Sigmoid colon (tissue), 7 donors: Measurements from ENCODE around the gene ANP32A. TPM values are rescaled to one million over a fixed set of nuclear protein-coding genes. Genes with fewer than 3 reads are reported as not detected.

Experiments
- DNase-seq: peaks from one replicate; pipeline ENCODE4 v3.0.0-alpha.2; 2019
- H3K27ac ChIP-seq, 4 donors: fragments of 200-600 bp; sonication (generic); one replicate each; pipeline ENCODE4 v1.5.1; 2016 to 2019; ENCODE audit warnings: mild to moderate bottlenecking in 1 of 4
- H3K27me3 ChIP-seq, 3 donors: fragments of 200-600 bp; sonication (generic); one replicate each; pipeline ENCODE4 v1.5.1; 2019; ENCODE audit warnings: mild to moderate bottlenecking in 1 of 3
- H3K36me3 ChIP-seq, 4 donors: fragments of 200-600 bp; sonication (generic); one replicate each; pipeline ENCODE4 v1.5.1; 2016 to 2019
- H3K4me1 ChIP-seq, 4 donors: fragments of 200-600 bp; sonication (generic); one replicate each; pipeline ENCODE4 v1.5.1; 2017 to 2019
- H3K4me3 ChIP-seq, 4 donors: fragments of 200-600 bp; sonication (generic); one replicate each; pipeline ENCODE4 v1.5.1; 2017 to 2019; ENCODE audit warnings: mild to moderate bottlenecking in 2 of 4, moderate library complexity in 1 of 4
- H3K9me3 ChIP-seq, 4 donors: fragments of 200-600 bp in 3 of 4; sonication (generic) in 3 of 4; one replicate each; pipeline versions ENCODE4 v1.5.1 to v1.6.1; 2013 to 2019
- CTCF ChIP-seq, 4 experiments: fragments of 450-650 bp in 3 of 4; fragments of 200-600 bp in 1 of 4; IDR thresholded peaks; one replicate each; pipeline ENCODE4 v1.5.1; 2016 to 2019; ENCODE audit warnings: antibody characterized with exemption in 4 of 4, mild to moderate bottlenecking in 3 of 4, moderate library complexity in 2 of 4
- EP300 ChIP-seq, 4 donors: sonication (generic); formaldehyde crosslinking; IDR thresholded peaks; one replicate each; pipeline ENCODE4 v1.6.1; 2017; ENCODE audit warnings: antibody characterized with exemption in 4 of 4
- POLR2A ChIP-seq, 2 donors: fragments of 450-650 bp; IDR thresholded peaks; one replicate each; pipeline ENCODE4 v1.6.1; 2016; ENCODE audit warnings: antibody characterized with exemption in 2 of 2, mild to moderate bottlenecking in 2 of 2, moderate library complexity in 2 of 2
- POLR2AphosphoS5 ChIP-seq, 4 donors: sonication (generic); formaldehyde crosslinking; IDR thresholded peaks; one replicate each; pipeline ENCODE4 v1.6.1; 2017; ENCODE audit warnings: antibody characterized with exemption in 4 of 4
- WGBS, 2 donors: extraction: QIAGEN DNeasy Blood & Tissue Kit; methylation state at CpG; one replicate each; pipeline ENCODE4 v1.1.7; 2013; 5-methylcytosine and 5-hydroxymethylcytosine counted together
- intact Hi-C: fragments of 100-400 bp; cut with DNase I; formaldehyde crosslinking; loops from one replicate; pipeline ENCODE4 v1.15.1; 2023
- polyA plus RNA-seq, 3 donors: library from polyadenylated mRNA; stranded (reverse); fragments of 200-250 nt; gene quantifications; one replicate each; pipeline ENCODE4 v1.2.3, GENCODE V29; 2013
- total RNA-seq, 4 donors: library from RNA; depleted of rRNA; stranded (reverse); fragments of >200 nt; gene quantifications; one replicate each; pipeline ENCODE4 v1.1.0, GENCODE V29; 2016
- donor health status: healthy with polysubstance abuse.
- donor health status: Bipolar disorder and iron deficiency.
- donor health status: healthy.

The ANP32A gene
- total and polyA plus RNA-seq, 7 donors: 37.6 to 152 (median 67.3) TPM

DNA sequence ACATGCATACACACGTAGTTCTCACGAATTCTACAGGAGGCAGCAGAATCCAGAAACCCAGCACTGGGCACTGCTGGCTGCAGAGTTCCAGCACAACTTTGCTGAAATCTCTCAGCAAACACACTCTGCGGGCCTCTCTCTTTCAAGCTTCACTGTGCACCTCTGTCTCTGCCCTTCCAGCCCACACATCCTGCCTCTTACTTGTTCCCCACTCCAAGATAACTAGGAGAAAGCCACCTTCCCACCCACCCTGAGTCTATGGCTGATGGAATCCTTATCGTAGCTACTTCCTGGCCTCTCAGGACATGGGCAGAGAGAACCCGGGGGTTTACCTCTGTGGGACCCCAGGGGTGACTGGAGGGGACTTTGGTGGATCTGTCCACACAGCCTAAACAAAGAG, 11.9 kb downstream of the ANP32A start:
- intact Hi-C loops: no loop called here
- no peak for TF ChIP-seq POLR2AphosphoS5 (IDR thresholded peaks at IDR 0.05)
- TF ChIP-seq EP300 (IDR thresholded peaks at IDR 0.05): no peak
- TF ChIP-seq CTCF (IDR thresholded peaks at IDR 0.05): no peak
- TF ChIP-seq POLR2A (IDR thresholded peaks at IDR 0.05): no peak
- 70 to 73% methylated on average over 5 of the region's 5 CpGs for WGBS, 2 donors
- H3K9me3 ChIP-seq: no peaks in the 10 kb centered on the region
- no peaks in the 10 kb centered on the region for H3K27me3 ChIP-seq
- H3K4me1 ChIP-seq: peaks cover 0 to 76% (median 60%) of the 10 kb centered on the region in 4 donors
- no peaks in the 10 kb centered on the region for H3K36me3 ChIP-seq
- peak; percentile 36 for DNase-seq
- H3K4me3 ChIP-seq: no peak overlapping the region
- no peak overlapping the region for H3K27ac ChIP-seq

DNA sequence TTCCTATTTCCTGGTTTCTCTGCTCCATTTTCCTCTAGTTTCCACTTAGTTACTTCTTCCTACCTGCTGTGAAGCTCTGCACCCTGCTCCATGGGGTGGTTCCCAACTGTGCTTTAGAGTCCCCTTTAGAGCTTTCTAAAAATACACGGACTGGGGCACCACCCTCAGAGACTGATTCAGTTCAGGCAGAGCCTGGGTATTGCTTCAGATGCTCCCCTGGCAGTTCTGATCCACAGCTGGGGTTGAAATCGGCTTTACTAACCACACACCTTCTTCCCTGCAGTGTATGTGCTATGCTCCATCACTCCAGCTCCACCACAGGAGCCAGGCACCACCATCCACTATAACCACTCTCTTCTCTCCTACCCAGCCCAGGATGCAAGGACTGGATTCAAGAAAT, 12.6 kb downstream of the ANP32A start:
- TF ChIP-seq EP300 (IDR thresholded peaks at IDR 0.05): no peak
- no peak for TF ChIP-seq POLR2AphosphoS5 (IDR thresholded peaks at IDR 0.05)
- no peak for TF ChIP-seq POLR2A (IDR thresholded peaks at IDR 0.05)
- TF ChIP-seq CTCF (IDR thresholded peaks at IDR 0.05): no peak
- Histone ChIP-seq H3K27me3 (no peaks in the 10 kb centered on the region), H3K4me1 (peaks cover 0 to 69% (median 54%) of the 10 kb centered on the region in 4 donors), H3K9me3 (no peaks in the 10 kb centered on the region), H3K27ac (peak overlapping the region in 2 of 4 donors; percentile 68 to 75), H3K4me3 (no peak overlapping the region), H3K36me3 (no peaks in the 10 kb centered on the region)
- intact Hi-C loops: no loop called here
- 32 to 54% methylated on average over 2 of the region's 2 CpGs for WGBS, 2 donors
- no peak for DNase-seq

DNA sequence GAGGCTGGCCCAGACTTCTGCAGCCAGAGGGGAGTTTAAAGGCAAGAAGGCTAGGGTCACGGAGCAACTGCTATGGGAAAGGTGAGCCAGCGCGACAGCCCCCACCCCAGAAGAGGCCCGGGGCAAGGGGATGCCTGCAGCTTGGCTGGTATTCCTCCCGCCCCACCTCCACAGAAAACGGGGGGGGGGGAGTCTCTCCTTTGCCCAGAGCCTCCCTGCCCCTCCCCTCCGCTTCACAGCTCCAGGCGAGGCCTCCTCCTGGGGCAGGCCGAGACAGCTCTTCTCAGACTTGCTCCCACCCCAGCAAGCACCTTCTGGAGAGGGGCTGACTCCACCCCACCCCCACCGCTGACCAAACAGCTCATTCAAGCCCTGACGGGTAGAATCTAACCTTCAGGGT, 13.4 kb downstream of the ANP32A start:
- no peak for TF ChIP-seq EP300 (IDR thresholded peaks at IDR 0.05)
- TF ChIP-seq POLR2A (IDR thresholded peaks at IDR 0.05): no peak
- TF ChIP-seq CTCF (IDR thresholded peaks at IDR 0.05): no peak
- no peak for TF ChIP-seq POLR2AphosphoS5 (IDR thresholded peaks at IDR 0.05)
- DNase-seq: peak; percentile 48
- no peaks in the 10 kb centered on the region for H3K36me3 ChIP-seq
- H3K4me3 ChIP-seq: no peak overlapping the region
- no peaks in the 10 kb centered on the region for H3K27me3 ChIP-seq
- 82% methylated on average over 11 of the region's 11 CpGs for WGBS, 2 donors
- intact Hi-C loops: no loop called here
- H3K27ac ChIP-seq: peak overlapping the region in 3 of 4 donors; percentile 22 to 75 (median 68)
- peaks cover 0 to 61% (median 46%) of the 10 kb centered on the region in 4 donors for H3K4me1 ChIP-seq
- H3K9me3 ChIP-seq: no peaks in the 10 kb centered on the region

GRCh38 chr15:68806220-68807060, 14.3 kb downstream of the ANP32A start:
- no peaks in the 10 kb centered on the region for H3K27me3 ChIP-seq
- intact Hi-C loops: no loop called here
- H3K27ac ChIP-seq: peak overlapping the region in 3 of 4 donors; percentile 22 to 75 (median 68)
- H3K36me3 ChIP-seq: no peaks in the 10 kb centered on the region
- WGBS, 2 donors: 81 to 83% methylated on average over 9 of the region's 9 CpGs
- peaks cover 0 to 55% (median 40%) of the 10 kb centered on the region in 4 donors for H3K4me1 ChIP-seq
- TF ChIP-seq POLR2A (IDR thresholded peaks at IDR 0.05) (no peak), EP300 (IDR thresholded peaks at IDR 0.05) (no peak), CTCF (IDR thresholded peaks at IDR 0.05) (no peak), POLR2AphosphoS5 (IDR thresholded peaks at IDR 0.05) (no peak)
- DNase-seq: peak; percentile 68
- H3K9me3 ChIP-seq: no peaks in the 10 kb centered on the region
- H3K4me3 ChIP-seq: no peak overlapping the region
